ENCODE results near the gene NFIA. TPM values are rescaled to one million over a fixed set of nuclear protein-coding genes. Genes with fewer than 3 reads are reported as not detected.

NFIA gene
- total RNA-seq, 2 experiments from 2014 or later: 4.2 to 5.7 TPM

GRCh38 chr1:61391730-61392129 lies 309.4 kb downstream of the NFIA start:
- Mint-ChIP-seq H3K27ac (no peak overlapping the region), H3K4me1 (peaks cover 12% of the 10 kb centered on the region), H3K36me3 (no peaks in the 10 kb centered on the region), H3K27me3 (no peaks in the 10 kb centered on the region), H3K9me3 (no peaks in the 10 kb centered on the region), H3K4me3 (no peak overlapping the region)
- DNase-seq: no peak
- ATAC-seq (ENCODE audit: low read depth): no peak
- POLR2A ChIA-PET: interaction anchor here (0.7 kb wide), 1 partner anchor 965 kb away, joined by 4 read pairs; no protein-coding TSS in a partner anchor

GRCh38 chr1:61392409-61393242 lies 310.3 kb downstream of the NFIA start:
- H3K4me3 Mint-ChIP-seq: no peak overlapping the region
- POLR2A ChIA-PET: no interaction called here

GRCh38 chr1:61393575-61393974 lies 311.2 kb downstream of the NFIA start:
- no peak for DNase-seq

More at GRCh38 chr1:61392409-61393242, 310.3 kb downstream of the NFIA start:
- no peaks in the 10 kb centered on the region for H3K36me3 Mint-ChIP-seq
- no peak overlapping the region for H3K27ac Mint-ChIP-seq
- H3K9me3 Mint-ChIP-seq: no peaks in the 10 kb centered on the region
- H3K4me1 Mint-ChIP-seq: peaks cover 7% of the 10 kb centered on the region
- DNase-seq (no peak), ATAC-seq (ENCODE audit: low read depth) (no peak)
- H3K27me3 Mint-ChIP-seq: no peaks in the 10 kb centered on the region

GRCh38 chr1:61395146-61395800 lies 312.9 kb downstream of the NFIA start:
- H3K4me1 Mint-ChIP-seq: no peaks in the 10 kb centered on the region
- no peak overlapping the region for H3K4me3 Mint-ChIP-seq
- POLR2A ChIA-PET: no interaction called here
- H3K36me3 Mint-ChIP-seq: no peaks in the 10 kb centered on the region
- no peaks in the 10 kb centered on the region for H3K9me3 Mint-ChIP-seq
- no peak for DNase-seq
- no peak overlapping the region for H3K27ac Mint-ChIP-seq
- H3K27me3 Mint-ChIP-seq: no peaks in the 10 kb centered on the region
- no peak for ATAC-seq (ENCODE audit: low read depth)

More at GRCh38 chr1:61393575-61393974, 311.2 kb downstream of the NFIA start:
- no peak overlapping the region for H3K4me3 Mint-ChIP-seq
- no peak for ATAC-seq (ENCODE audit: low read depth)
- no peaks in the 10 kb centered on the region for H3K36me3 Mint-ChIP-seq
- no peaks in the 10 kb centered on the region for H3K9me3 Mint-ChIP-seq
- POLR2A ChIA-PET: no interaction called here
- H3K4me1 Mint-ChIP-seq: peaks cover under 1% of the 10 kb centered on the region
- H3K27me3 Mint-ChIP-seq: no peaks in the 10 kb centered on the region
- H3K27ac Mint-ChIP-seq: no peak overlapping the region

GRCh38 chr1:61397495-61397894 lies 315.1 kb downstream of the NFIA start:
- no peak overlapping the region for H3K27ac Mint-ChIP-seq

GRCh38 chr1:61397935-61398334 lies 315.6 kb downstream of the NFIA start:
- Mint-ChIP-seq H3K9me3 (no peaks in the 10 kb centered on the region), H3K27ac (no peak overlapping the region), H3K4me3 (no peak overlapping the region), H3K36me3 (no peaks in the 10 kb centered on the region), H3K4me1 (no peaks in the 10 kb centered on the region), H3K27me3 (no peaks in the 10 kb centered on the region)
- POLR2A ChIA-PET: no interaction called here
- no peak for ATAC-seq (ENCODE audit: low read depth)
- DNase-seq: no peak

More at GRCh38 chr1:61397495-61397894, 315.1 kb downstream of the NFIA start:
- Mint-ChIP-seq H3K27me3 (no peaks in the 10 kb centered on the region), H3K36me3 (no peaks in the 10 kb centered on the region), H3K4me3 (no peak overlapping the region), H3K9me3 (no peaks in the 10 kb centered on the region), H3K4me1 (no peaks in the 10 kb centered on the region)
- POLR2A ChIA-PET: no interaction called here
- DNase-seq (no peak), ATAC-seq (ENCODE audit: low read depth) (no peak)

- Mint-ChIP-seq H3K36me3 (no peaks in the 10 kb centered on the region), H3K27me3 (no peaks in the 10 kb centered on the region), H3K4me1 (no peaks in the 10 kb centered on the region), H3K9me3 (no peaks in the 10 kb centered on the region), H3K4me3 (no peak overlapping the region), H3K27ac (no peak overlapping the region)
- no peak for DNase-seq
- POLR2A ChIA-PET: no interaction called here
- ATAC-seq (ENCODE audit: low read depth): no peak
Measured at GRCh38 chr1:61399199-61399598, 316.8 kb downstream of the NFIA start.

- Mint-ChIP-seq H3K4me1 (no peaks in the 10 kb centered on the region), H3K36me3 (no peaks in the 10 kb centered on the region), H3K27me3 (no peaks in the 10 kb centered on the region), H3K9me3 (no peaks in the 10 kb centered on the region), H3K4me3 (no peak overlapping the region), H3K27ac (no peak overlapping the region)
- DNase-seq (no peak), ATAC-seq (ENCODE audit: low read depth) (no peak)
- POLR2A ChIA-PET: no interaction called here
Measured at GRCh38 chr1:61400131-61400770, 317.9 kb downstream of the NFIA start.

- no peaks in the 10 kb centered on the region for H3K9me3 Mint-ChIP-seq
- ATAC-seq (ENCODE audit: low read depth) (no peak), DNase-seq (no peak)
- POLR2A ChIA-PET: no interaction called here
- H3K4me3 Mint-ChIP-seq: no peak overlapping the region
- H3K27me3 Mint-ChIP-seq: no peaks in the 10 kb centered on the region
- no peaks in the 10 kb centered on the region for H3K36me3 Mint-ChIP-seq
- H3K27ac Mint-ChIP-seq: no peak overlapping the region
- H3K4me1 Mint-ChIP-seq: no peaks in the 10 kb centered on the region
Measured at GRCh38 chr1:61400997-61401396, 318.6 kb downstream of the NFIA start.

- H3K4me1 Mint-ChIP-seq: no peaks in the 10 kb centered on the region
- no peaks in the 10 kb centered on the region for H3K36me3 Mint-ChIP-seq
- no peak overlapping the region for H3K4me3 Mint-ChIP-seq
- ATAC-seq (ENCODE audit: low read depth): no peak
- H3K9me3 Mint-ChIP-seq: peaks cover 1% of the 10 kb centered on the region
- H3K27me3 Mint-ChIP-seq: no peaks in the 10 kb centered on the region
- DNase-seq: no peak
- POLR2A ChIA-PET: no interaction called here
- H3K27ac Mint-ChIP-seq: no peak overlapping the region
Measured at GRCh38 chr1:61403679-61404596, 321.6 kb downstream of the NFIA start.

- Mint-ChIP-seq H3K27ac (no peak overlapping the region), H3K4me3 (no peak overlapping the region), H3K36me3 (no peaks in the 10 kb centered on the region), H3K27me3 (no peaks in the 10 kb centered on the region), H3K9me3 (peaks cover 1% of the 10 kb centered on the region), H3K4me1 (no peaks in the 10 kb centered on the region)
- POLR2A ChIA-PET: no interaction called here
- ATAC-seq (ENCODE audit: low read depth) (no peak), DNase-seq (no peak)
Measured at GRCh38 chr1:61404597-61405376, 322.4 kb downstream of the NFIA start.

GRCh38 chr1:61406467-61406866 lies 324.1 kb downstream of the NFIA start:
- Mint-ChIP-seq H3K27me3 (no peaks in the 10 kb centered on the region), H3K9me3 (peaks cover 1% of the 10 kb centered on the region), H3K4me1 (no peaks in the 10 kb centered on the region), H3K4me3 (no peak overlapping the region), H3K27ac (no peak overlapping the region), H3K36me3 (no peaks in the 10 kb centered on the region)
- POLR2A ChIA-PET: no interaction called here
- ATAC-seq (ENCODE audit: low read depth) (no peak), DNase-seq (no peak)
